ENCODE measurements around the gene GDPD5. TPM values are rescaled to one million over a fixed set of nuclear protein-coding genes. Genes with fewer than 3 reads are reported as not detected.

Gene GDPD5
- total and polyA plus RNA-seq, 9 of the 15 experiments (the other 6 are each of a cell fraction or from before 2014, with no cell fraction given): 0.32 to 27.3 (median 8.0) TPM

DNA sequence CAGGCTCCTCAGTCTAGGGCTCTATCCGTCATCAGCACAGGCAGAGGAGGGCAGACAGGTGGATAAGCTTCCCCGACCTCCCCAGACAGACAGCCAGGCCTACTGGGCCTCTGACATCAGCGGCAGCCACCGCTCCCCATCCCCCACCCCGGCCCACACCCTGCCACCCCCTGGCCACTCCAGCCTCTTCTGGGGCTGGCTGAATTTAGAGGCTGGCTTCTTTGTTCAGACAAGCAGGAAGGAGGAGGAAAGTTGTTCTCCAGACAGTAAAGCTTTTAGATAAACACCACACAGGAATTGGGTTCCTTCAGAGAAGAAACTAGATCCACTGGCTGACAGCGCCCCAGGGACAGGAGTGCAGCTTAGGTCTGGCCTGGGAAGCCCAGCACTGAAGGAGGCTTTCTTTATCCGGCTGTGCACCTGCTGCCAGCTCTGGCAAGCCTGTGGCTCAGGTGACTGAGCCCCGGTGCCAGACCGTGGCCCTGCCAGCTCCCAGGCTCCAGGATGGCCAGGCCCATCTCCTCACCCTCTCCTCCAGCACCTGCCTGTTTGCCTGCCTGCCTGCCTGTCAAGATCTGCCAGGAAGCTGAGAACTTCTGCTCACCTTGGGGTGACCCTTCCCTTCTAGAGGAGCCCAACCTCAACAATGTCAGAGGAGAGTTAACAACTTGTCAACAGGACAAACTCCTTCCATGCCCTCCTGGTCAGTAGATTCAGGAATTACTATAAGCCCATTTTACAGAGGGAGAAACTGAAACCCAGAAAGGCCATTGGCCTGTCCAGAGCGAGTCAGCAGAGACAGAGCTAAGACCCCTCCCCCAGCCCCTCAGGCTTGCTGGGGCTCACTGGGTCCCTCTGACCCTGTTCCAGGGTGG is 48.8 kb downstream of the GDPD5 start:
- Histone ChIP-seq H3K9ac (ENCODE audit: insufficient read depth in 1 of 2, low read depth in 2 of 2, low read length in 2 of 2) (peak overlapping the region in 1 of 2 experiments; percentile 86; a peak in 2 of 4 replicates), H3K4me2 (ENCODE audit: insufficient read depth, low read length) (no peak overlapping the region), H3K36me3 (ENCODE audit: control insufficient read depth, insufficient read depth, low read length) (no peaks in the 10 kb centered on the region), H3K4me3 (no peak overlapping the region), H3K4me1 (replicated peaks in 1 of 2; ENCODE audit: control insufficient read depth in 2 of 2, insufficient read depth in 2 of 2, low read length in 2 of 2) (peaks cover 54 to 56% of the 10 kb centered on the region in 2 experiments), H3K9me3 (replicated peaks; ENCODE audit: control insufficient read depth, insufficient read depth, low read depth, low read length) (no peaks in the 10 kb centered on the region), H3K27ac (ENCODE audit: extremely low read depth, low read depth, low read length) (peak overlapping the region; percentile 35; the same call in 2 of the 3 replicates), H2AFZ (ENCODE audit: low read depth, low read length) (no peak overlapping the region), H3K27me3 (ENCODE audit: control insufficient read depth in 2 of 2, insufficient read depth in 2 of 2, low read length in 2 of 2) (no peaks in the 10 kb centered on the region), H4K20me1 (replicated peaks; ENCODE audit: control insufficient read depth, insufficient read depth, low read length) (no peaks in the 10 kb centered on the region), H3K79me2 (ENCODE audit: control insufficient read depth, insufficient read depth, low read length) (no peaks in the 10 kb centered on the region), H3K9me1 (ENCODE audit: control insufficient read depth, insufficient read depth, low read length) (peaks cover 4% of the 10 kb centered on the region)
- in situ Hi-C loops (cut with MboI) (no loop called here), intact Hi-C loops (cut with micrococcal nuclease) (no loop called here)
- ChIA-PET POLR2A (interaction anchor here (0.6 to 2.0 kb wide), 2 partner anchors 77 to 126 kb away, joined by 4 to 7 read pairs; partner anchors contain the start of gene ARRB1), CTCF (ENCODE audit: low intra/inter-chr PET ratio) (no interaction called here)
- ATAC-seq: no peak
- no peak for FAIRE-seq
- BruUV-seq (replicated peaks): no TSS peak
- 50% methylated on average over 5 of the region's 10 CpGs for WGBS (ENCODE audit: insufficient coverage, low coverage, missing lambda C conversion rate)
- DNase-seq (ENCODE audit: extremely low read depth in 1 of 4, low spot score in 3 of 4): peak; percentile 21 to 44 (median 34)
- TF ChIP-seq, protein P1, sequence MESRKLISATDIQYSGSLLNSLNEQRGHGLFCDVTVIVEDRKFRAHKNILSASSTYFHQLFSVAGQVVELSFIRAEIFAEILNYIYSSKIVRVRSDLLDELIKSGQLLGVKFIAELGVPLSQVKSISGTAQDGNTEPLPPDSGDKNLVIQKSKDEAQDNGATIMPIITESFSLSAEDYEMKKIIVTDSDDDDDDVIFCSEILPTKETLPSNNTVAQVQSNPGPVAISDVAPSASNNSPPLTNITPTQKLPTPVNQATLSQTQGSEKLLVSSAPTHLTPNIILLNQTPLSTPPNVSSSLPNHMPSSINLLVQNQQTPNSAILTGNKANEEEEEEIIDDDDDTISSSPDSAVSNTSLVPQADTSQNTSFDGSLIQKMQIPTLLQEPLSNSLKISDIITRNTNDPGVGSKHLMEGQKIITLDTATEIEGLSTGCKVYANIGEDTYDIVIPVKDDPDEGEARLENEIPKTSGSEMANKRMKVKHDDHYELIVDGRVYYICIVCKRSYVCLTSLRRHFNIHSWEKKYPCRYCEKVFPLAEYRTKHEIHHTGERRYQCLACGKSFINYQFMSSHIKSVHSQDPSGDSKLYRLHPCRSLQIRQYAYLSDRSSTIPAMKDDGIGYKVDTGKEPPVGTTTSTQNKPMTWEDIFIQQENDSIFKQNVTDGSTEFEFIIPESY (CRISPR knock-in tag; IDR thresholded peaks at IDR 0.05): peak; percentile 76; the same call in 1 of the 2 replicates
- TF ChIP-seq ZNF57 (CRISPR knock-in tag; IDR thresholded peaks at IDR 0.05) (no peak), KLF6 (CRISPR knock-in tag; IDR thresholded peaks at IDR 0.05; ENCODE audit: borderline replicate concordance) (no peak), POLR2AphosphoS2 (IDR thresholded peaks at IDR 0.05; ENCODE audit: low read length) (no peak), CREB1 (IDR thresholded peaks at IDR 0.05) (no peak), CREB1 (CRISPR knock-in tag; IDR thresholded peaks at IDR 0.05) (no peak), ZBTB8A (IDR thresholded peaks at IDR 0.05; ENCODE audit: partially characterized antibody) (no peak), ADNP (tag; IDR thresholded peaks at IDR 0.05) (peak; percentile 70; the same call in 1 of the 2 replicates), BRD9 (IDR thresholded peaks at IDR 0.05; ENCODE audit: low read depth, partially characterized antibody) (no peak), KDM1A (IDR thresholded peaks at IDR 0.05) (peak; percentile 47 to 79; a peak in 3 of 4 replicates)
- TF ChIP-seq, protein P2, sequence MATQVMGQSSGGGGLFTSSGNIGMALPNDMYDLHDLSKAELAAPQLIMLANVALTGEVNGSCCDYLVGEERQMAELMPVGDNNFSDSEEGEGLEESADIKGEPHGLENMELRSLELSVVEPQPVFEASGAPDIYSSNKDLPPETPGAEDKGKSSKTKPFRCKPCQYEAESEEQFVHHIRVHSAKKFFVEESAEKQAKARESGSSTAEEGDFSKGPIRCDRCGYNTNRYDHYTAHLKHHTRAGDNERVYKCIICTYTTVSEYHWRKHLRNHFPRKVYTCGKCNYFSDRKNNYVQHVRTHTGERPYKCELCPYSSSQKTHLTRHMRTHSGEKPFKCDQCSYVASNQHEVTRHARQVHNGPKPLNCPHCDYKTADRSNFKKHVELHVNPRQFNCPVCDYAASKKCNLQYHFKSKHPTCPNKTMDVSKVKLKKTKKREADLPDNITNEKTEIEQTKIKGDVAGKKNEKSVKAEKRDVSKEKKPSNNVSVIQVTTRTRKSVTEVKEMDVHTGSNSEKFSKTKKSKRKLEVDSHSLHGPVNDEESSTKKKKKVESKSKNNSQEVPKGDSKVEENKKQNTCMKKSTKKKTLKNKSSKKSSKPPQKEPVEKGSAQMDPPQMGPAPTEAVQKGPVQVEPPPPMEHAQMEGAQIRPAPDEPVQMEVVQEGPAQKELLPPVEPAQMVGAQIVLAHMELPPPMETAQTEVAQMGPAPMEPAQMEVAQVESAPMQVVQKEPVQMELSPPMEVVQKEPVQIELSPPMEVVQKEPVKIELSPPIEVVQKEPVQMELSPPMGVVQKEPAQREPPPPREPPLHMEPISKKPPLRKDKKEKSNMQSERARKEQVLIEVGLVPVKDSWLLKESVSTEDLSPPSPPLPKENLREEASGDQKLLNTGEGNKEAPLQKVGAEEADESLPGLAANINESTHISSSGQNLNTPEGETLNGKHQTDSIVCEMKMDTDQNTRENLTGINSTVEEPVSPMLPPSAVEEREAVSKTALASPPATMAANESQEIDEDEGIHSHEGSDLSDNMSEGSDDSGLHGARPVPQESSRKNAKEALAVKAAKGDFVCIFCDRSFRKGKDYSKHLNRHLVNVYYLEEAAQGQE (IDR thresholded peaks at IDR 0.05; ENCODE audit: borderline replicate concordance): no peak
- TF ChIP-seq, protein P2 (CRISPR knock-in tag; IDR thresholded peaks at IDR 0.05; ENCODE audit: low read depth): no peak
